Activated T-cell treated with anti-CD3 and anti-CD28 coated beads, Interleukin-2, amount 50 U/mL, for 72 hours (primary cell): ENCODE results near the gene RFX5. TPM values are rescaled to one million over a fixed set of nuclear protein-coding genes. Genes with fewer than 3 reads are reported as not detected.
"Not testable (repeated sequence)": the region's sequence is repeated elsewhere in the genome, so short reads cannot be mapped to it uniquely, and the experiment has no call there.

Experiments used
- ATAC-seq, 2 donors: fragments of 150-1000 bp; cut with Tn5 transposase; replicated peaks in 1 of 2; 2 replicates each; pipeline ENCODE4 v1.10.0; 2021; ENCODE audit warnings: moderate library complexity in 2 of 2, mild to moderate bottlenecking in 1 of 2
- DNase-seq, 2 donors: peaks; one replicate each; pipeline ENCODE4 v3.0.0; 2021 to 2022; ENCODE audit warnings: mixed read lengths in 1 of 2
- H3K27ac Mint-ChIP-seq: one replicate; pipeline ENCODE4 v1.8.0; 2022; ENCODE audit warnings: mild to moderate bottlenecking, moderate library complexity, mixed read lengths
- H3K27me3 Mint-ChIP-seq: one replicate; pipeline ENCODE4 v1.8.0; 2022; ENCODE audit warnings: low read depth, mixed read lengths
- H3K36me3 Mint-ChIP-seq, 2 donors: one replicate each; pipeline ENCODE4 v1.8.0; 2022; ENCODE audit warnings: mixed read lengths in 2 of 2, mild to moderate bottlenecking in 1 of 2; ENCODE audit not compliant: insufficient read depth in 2 of 2
- H3K4me1 Mint-ChIP-seq: one replicate; pipeline ENCODE4 v1.8.0; 2022; ENCODE audit warnings: low read depth, mixed read lengths
- H3K4me3 Mint-ChIP-seq, 2 donors: one replicate each; pipeline ENCODE4 v1.8.0; 2022; ENCODE audit warnings: mild to moderate bottlenecking in 2 of 2, mixed read lengths in 2 of 2, moderate library complexity in 2 of 2
- H3K9me3 Mint-ChIP-seq, 2 donors: one replicate each; pipeline ENCODE4 v1.8.0; 2022; ENCODE audit warnings: mixed read lengths in 2 of 2
- total RNA-seq, 2 donors: library from RNA; stranded (reverse); gene quantifications; one replicate each; pipeline ENCODE4 v1.2.3, GENCODE V29; 2022

The RFX5 gene
- total RNA-seq, 2 donors from 2014 or later: 67.6 to 95.4 TPM

DNA sequence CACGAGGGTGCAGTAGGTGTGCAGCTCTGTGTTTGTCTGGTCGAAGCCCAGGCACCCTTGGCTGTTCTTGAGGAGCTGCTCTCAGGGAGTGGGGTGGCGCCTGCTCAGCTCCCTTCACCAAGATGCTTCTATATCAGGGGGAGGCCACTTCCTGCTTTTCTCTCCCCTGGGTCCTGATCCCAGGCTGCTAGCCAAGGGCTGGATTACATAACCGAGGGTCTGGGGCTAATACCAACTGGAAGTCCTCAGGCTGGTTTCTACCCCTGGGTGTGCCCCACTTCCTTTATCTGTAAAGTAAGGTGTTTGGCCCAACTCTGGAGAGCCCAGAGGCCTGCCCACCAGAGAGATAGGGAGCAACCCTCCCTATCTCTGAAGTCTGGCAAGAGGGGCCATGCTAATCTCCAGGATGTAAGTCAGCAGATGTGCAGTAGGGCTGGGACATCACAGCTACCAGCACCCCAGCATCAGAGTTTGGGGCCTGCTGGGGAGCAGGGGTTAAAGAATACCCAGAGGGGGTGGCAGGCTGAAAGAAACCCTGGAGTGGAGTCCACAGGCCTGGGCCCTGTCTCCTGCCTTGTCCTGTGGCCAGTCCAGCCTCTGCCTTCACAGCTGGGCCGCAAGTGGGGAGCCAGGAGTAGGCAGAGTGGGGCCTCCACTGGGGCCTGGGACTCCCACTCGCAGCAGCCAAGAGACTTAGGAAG is 23.3 kb upstream of the RFX5 start:
- H3K27me3 Mint-ChIP-seq: no peaks in the 10 kb centered on the region

GRCh38 chr1:151369621-151370048 is 22.6 kb upstream of the RFX5 start:
- Mint-ChIP-seq H3K36me3 (no peaks in the 10 kb centered on the region), H3K4me3 (no peak overlapping the region), H3K9me3 (no peaks in the 10 kb centered on the region), H3K27me3 (no peaks in the 10 kb centered on the region), H3K4me1 (no peaks in the 10 kb centered on the region), H3K27ac (no peak overlapping the region)
- no peak for ATAC-seq
- no peak for DNase-seq

More for the DNA sequence above, 23.3 kb upstream of the RFX5 start:
- no peak overlapping the region for H3K4me3 Mint-ChIP-seq
- H3K4me1 Mint-ChIP-seq: no peaks in the 10 kb centered on the region
- H3K36me3 Mint-ChIP-seq: no peaks in the 10 kb centered on the region
- H3K9me3 Mint-ChIP-seq: no peaks in the 10 kb centered on the region
- DNase-seq (no peak), ATAC-seq (no peak)
- H3K27ac Mint-ChIP-seq: no peak overlapping the region

- Mint-ChIP-seq H3K9me3 (no peaks in the 10 kb centered on the region), H3K4me3 (no peak overlapping the region), H3K27me3 (no peaks in the 10 kb centered on the region), H3K27ac (no peak overlapping the region), H3K36me3 (no peaks in the 10 kb centered on the region), H3K4me1 (no peaks in the 10 kb centered on the region)
- ATAC-seq (no peak), DNase-seq (no peak)
These were observed 22.2 kb upstream of the RFX5 start for GRCh38 chr1:151369302-151369610.

- ATAC-seq: no peak
- Mint-ChIP-seq H3K36me3 (no peaks in the 10 kb centered on the region), H3K27me3 (no peaks in the 10 kb centered on the region), H3K4me1 (no peaks in the 10 kb centered on the region), H3K27ac (no peak overlapping the region), H3K9me3 (no peaks in the 10 kb centered on the region), H3K4me3 (no peak overlapping the region)
- no peak for DNase-seq
These were observed 21.6 kb upstream of the RFX5 start for GRCh38 chr1:151368393-151369301.

DNA sequence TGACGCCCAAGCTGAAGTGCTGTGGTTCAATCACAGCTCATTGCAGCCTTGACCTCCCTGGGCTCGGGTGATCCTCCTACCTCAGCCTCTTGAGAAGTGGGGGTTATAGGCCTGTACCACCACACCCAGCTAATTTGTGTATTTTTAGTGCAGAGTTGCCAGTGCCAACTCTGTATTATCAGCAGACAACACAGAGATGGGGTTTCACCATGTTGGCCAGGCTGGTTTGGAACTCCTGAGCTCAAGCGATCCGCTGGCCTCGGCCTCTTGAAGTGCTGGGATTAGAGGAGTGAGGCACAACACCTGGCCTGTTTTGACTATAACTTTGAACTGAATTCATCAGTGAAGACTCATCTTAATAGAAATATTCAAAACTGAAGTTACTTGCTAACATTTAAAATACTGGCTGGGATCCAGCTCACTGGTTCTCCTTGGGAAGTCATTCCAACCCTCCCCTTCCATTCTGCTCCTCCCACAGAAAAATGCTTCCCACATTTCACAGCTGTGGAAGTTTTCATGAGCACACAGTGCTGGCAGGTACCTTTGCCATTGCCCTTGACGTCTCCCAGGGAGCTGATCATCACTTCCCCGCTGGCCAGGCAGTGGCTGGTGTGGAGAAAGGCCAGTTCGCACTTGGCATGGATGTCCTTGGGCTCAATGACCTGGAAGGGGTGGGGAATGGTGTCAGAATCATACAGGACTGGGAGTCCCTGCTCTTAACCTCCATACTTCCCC is 20.8 kb upstream of the RFX5 start:
- no peak overlapping the region for H3K27ac Mint-ChIP-seq
- no peaks in the 10 kb centered on the region for H3K9me3 Mint-ChIP-seq
- no peaks in the 10 kb centered on the region for H3K4me1 Mint-ChIP-seq

DNA sequence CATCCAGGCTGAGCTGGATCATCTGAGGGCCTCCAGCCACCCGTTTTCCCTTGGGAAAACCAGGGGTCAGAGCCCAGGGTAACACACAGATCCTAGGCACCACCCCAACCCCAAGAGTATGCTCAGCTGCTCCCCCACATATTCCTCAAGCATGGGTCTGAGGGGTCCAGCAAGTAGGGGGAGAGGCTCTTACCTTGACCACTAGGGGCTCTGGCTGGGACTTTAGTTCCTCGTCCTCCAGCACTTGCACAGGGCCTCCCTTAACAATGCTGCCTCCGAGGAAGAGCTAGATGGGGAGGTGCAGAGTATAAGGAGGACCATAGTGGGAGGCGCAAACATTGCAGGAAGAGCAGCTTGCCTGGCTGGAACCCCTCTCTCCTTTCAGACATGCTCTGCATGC is 17.9 kb upstream of the RFX5 start:
- no peak for DNase-seq
- H3K4me1 Mint-ChIP-seq: no peaks in the 10 kb centered on the region
- peaks cover 4 to 6% of the 10 kb centered on the region in 2 donors for H3K36me3 Mint-ChIP-seq
- no peak overlapping the region for H3K27ac Mint-ChIP-seq
- H3K4me3 Mint-ChIP-seq: no peak overlapping the region
- ATAC-seq: no peak
- peaks cover 2 to 3% of the 10 kb centered on the region in 2 donors for H3K9me3 Mint-ChIP-seq
- no peaks in the 10 kb centered on the region for H3K27me3 Mint-ChIP-seq

More for the DNA sequence above, 20.8 kb upstream of the RFX5 start:
- peaks cover 0 to 2% of the 10 kb centered on the region in 2 donors for H3K36me3 Mint-ChIP-seq
- no peaks in the 10 kb centered on the region for H3K27me3 Mint-ChIP-seq
- ATAC-seq (no peak), DNase-seq (no peak)
- H3K4me3 Mint-ChIP-seq: no peak overlapping the region

DNA sequence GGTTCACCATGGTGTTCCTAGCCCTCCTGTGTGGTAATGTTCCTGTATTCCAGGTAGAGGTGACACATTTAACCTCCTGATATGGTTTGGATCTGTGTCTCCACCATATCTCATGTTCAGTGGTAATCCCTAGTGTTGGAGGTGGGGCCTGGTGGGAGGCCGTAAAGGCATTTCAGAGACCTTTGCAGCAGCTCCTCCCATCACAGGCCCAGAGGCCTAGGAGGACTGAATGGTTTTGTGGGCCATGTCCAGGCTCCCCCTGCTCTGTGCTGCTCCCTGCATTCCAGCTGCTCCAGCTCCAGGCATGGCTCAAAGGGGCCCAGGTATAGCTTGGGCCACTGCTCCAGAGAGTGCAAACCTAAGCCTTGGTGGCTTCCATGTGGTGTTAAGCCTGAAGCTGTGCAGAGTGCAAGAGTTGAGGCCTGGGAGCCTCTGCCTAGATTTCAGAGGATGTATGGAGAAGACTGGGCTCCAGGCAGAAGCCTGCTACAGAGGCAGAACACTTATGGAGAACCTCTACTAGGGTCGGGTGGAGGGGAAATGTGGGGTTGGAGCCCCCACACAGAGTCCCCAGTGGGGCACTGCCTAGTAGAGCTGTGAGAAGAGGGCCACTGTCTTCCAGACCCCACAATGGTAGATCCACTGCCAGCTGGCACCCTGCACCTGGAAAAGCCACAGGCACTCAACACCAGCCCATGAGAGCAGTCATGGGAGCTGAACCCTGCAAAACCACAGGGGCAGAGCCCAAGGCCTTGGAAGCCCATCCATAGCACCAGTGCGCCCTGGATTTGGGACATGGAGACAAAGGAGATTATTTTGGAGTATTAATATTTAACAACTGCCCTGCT is 15.5 kb upstream of the RFX5 start:
- Mint-ChIP-seq H3K4me1 (no peaks in the 10 kb centered on the region), H3K36me3 (peaks cover 4 to 6% of the 10 kb centered on the region in 2 donors), H3K27ac (no peak overlapping the region), H3K4me3 (no peak overlapping the region), H3K9me3 (peaks cover 2 to 3% of the 10 kb centered on the region in 2 donors), H3K27me3 (no peaks in the 10 kb centered on the region)
- ATAC-seq: no peak
- DNase-seq: no peak

DNA sequence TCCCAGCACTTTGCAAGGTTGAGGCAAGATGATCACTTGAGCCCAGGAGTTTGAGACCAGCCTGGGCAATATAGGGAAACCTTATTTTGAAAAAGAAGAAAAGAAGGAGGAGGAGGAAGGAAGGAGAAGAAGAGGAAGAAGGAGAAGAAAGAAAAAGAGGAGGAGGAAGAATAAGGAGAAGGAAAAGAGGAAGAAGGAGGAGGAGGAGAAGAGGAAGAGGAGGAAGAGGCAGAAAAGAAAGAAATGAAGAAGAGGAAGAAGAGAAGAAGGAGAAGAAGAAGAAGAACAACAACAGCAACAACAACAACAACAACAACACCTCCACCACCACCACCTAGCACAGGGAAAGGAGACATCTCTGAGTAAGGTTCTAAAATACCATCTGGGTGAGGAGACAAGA is 14.8 kb upstream of the RFX5 start:
- H3K36me3 Mint-ChIP-seq: peaks cover 4 to 6% of the 10 kb centered on the region in 2 donors
- H3K27me3 Mint-ChIP-seq: no peaks in the 10 kb centered on the region
- no peak overlapping the region for H3K4me3 Mint-ChIP-seq
- H3K9me3 Mint-ChIP-seq: peaks cover 2 to 3% of the 10 kb centered on the region in 2 donors
- ATAC-seq (no peak), DNase-seq (no peak)
- no peak overlapping the region for H3K27ac Mint-ChIP-seq
- no peaks in the 10 kb centered on the region for H3K4me1 Mint-ChIP-seq

DNA sequence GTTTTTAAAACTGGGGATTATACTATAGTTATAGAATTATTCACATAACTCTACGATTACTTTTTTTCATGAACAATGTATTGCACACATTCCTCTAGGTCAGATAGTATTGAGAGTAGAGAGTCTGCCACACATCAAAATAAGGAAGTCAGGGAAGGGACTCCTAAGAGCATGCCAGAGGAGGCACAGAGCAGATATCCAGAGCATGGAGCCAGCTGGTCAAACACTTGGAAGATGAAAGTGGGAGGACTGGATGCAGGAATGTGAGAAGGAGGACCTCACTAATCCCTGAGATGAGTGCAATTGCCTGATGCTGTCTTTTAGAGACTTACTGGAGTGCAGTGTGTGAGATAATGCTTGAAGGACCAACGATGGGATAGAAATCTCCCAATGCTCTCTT is 9.6 kb upstream of the RFX5 start:
- Mint-ChIP-seq H3K9me3 (peaks cover under 1% of the 10 kb centered on the region in 2 donors), H3K27ac (no peak overlapping the region)
- no peak for ATAC-seq

GRCh38 chr1:151352021-151352718 is 5.1 kb upstream of the RFX5 start:
- ATAC-seq: no peak
- Mint-ChIP-seq H3K27me3 (no peaks in the 10 kb centered on the region), H3K27ac (no peak overlapping the region), H3K9me3 (peaks cover 0 to 2% of the 10 kb centered on the region in 2 donors), H3K36me3 (peaks cover 0 to 2% of the 10 kb centered on the region in 2 donors), H3K4me1 (peaks cover 13% of the 10 kb centered on the region), H3K4me3 (no peak overlapping the region)
- DNase-seq: no peak

More for the DNA sequence above, 9.6 kb upstream of the RFX5 start:
- DNase-seq: no peak
- H3K36me3 Mint-ChIP-seq: peaks cover under 1 to 2% of the 10 kb centered on the region in 2 donors
- no peak overlapping the region for H3K4me3 Mint-ChIP-seq
- H3K27me3 Mint-ChIP-seq: no peaks in the 10 kb centered on the region
- H3K4me1 Mint-ChIP-seq: no peaks in the 10 kb centered on the region

DNA sequence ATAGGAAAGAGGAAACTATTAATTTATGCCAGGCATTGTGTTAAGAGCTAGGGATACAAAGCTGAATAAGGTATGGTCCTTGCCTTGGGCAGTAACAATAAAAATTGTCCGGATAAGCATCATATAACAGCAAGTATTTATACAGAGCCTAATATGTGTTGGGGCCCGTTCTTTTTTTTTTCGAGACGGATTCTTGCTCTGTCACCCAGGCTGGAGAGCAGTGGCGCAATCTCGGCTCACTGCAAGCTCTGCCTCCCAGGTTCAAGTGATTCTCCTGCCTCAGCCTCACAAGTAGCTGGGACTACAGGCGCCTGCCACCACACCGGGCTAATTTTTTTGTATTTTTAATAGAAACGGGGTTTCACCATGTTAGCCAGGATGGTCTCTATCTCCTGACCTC is 3.3 kb upstream of the RFX5 start:
- ATAC-seq, H3K9me3 Mint-ChIP-seq, DNase-seq, H3K27ac Mint-ChIP-seq, H3K27me3 Mint-ChIP-seq, H3K4me3 Mint-ChIP-seq, H3K36me3 Mint-ChIP-seq: not testable (repeated sequence)
- peaks cover 31% of the 10 kb centered on the region for H3K4me1 Mint-ChIP-seq
